HG03378 (cell line): ENCODE measurements around the gene ECHS1.
"Not testable (repeated sequence)": the region's sequence is repeated elsewhere in the genome, so short reads cannot be mapped to it uniquely, and the experiment has no call there.

Experiments
- ATAC-seq: cut with Tn5 transposase; IDR thresholded peaks from one replicate; pipeline ENCODE4 v1.9.1; 2021; ENCODE audit warnings: mild to moderate bottlenecking, moderate library complexity; ENCODE audit not compliant: unreplicated experiment

Gene ECHS1

GRCh38 chr10:133379152-133379800, 6.1 kb upstream of the ECHS1 start, which contains the start of gene PAOX:
Gene PAOX (plus strand): TSS chr10:133379262. CDS start chr10:133379317, 55 bp downstream.
- peak; percentile 51 for ATAC-seq

- ATAC-seq, result peak; percentile 34
Observed at GRCh38 chr10:133378251-133379096, 5.3 kb upstream of the ECHS1 start.

- ATAC-seq, result no peak
Observed at GRCh38 chr10:133377818-133378250, 4.7 kb upstream of the ECHS1 start.

- no peak for ATAC-seq
Observed at GRCh38 chr10:133377025-133377817, 4.1 kb upstream of the ECHS1 start.

GRCh38 chr10:133376183-133376582, 3.0 kb upstream of the ECHS1 start:
- ATAC-seq, result not testable (repeated sequence)

GRCh38 chr10:133375357-133376115, 2.4 kb upstream of the ECHS1 start:
- ATAC-seq, result no peak

- no peak for ATAC-seq
Observed at GRCh38 chr10:133372507-133372906, 647 bp downstream of the ECHS1 start.

GRCh38 chr10:133370030-133370786, 2.9 kb downstream of the ECHS1 start:
- no peak for ATAC-seq

- ATAC-seq, result no peak
Observed at GRCh38 chr10:133368153-133368552, 5.0 kb downstream of the ECHS1 start.

- not testable (repeated sequence) for ATAC-seq
Observed at GRCh38 chr10:133367461-133367860, 5.7 kb downstream of the ECHS1 start.

GRCh38 chr10:133366751-133367150, 6.4 kb downstream of the ECHS1 start:
- ATAC-seq, result no peak

GRCh38 chr10:133366130-133366478, 7.0 kb downstream of the ECHS1 start:
- ATAC-seq, result no peak

- no peak for ATAC-seq
Observed at GRCh38 chr10:133365461-133366129, 7.6 kb downstream of the ECHS1 start.

GRCh38 chr10:133364645-133365431, 8.3 kb downstream of the ECHS1 start:
- ATAC-seq, result no peak

- ATAC-seq, result no peak
Observed at GRCh38 chr10:133362846-133363245, 10.3 kb downstream of the ECHS1 start.

GRCh38 chr10:133361773-133362441, 11.2 kb downstream of the ECHS1 start:
- ATAC-seq, result no peak

GRCh38 chr10:133361227-133361626, 11.9 kb downstream of the ECHS1 start:
- ATAC-seq, result no peak

GRCh38 chr10:133359972-133360610, 13.1 kb downstream of the ECHS1 start:
- no peak for ATAC-seq
